GM12801 (cell line): ENCODE data around the gene LCE2B.
"Not testable (repeated sequence)": the region's sequence is repeated elsewhere in the genome, so short reads cannot be mapped to it uniquely, and the experiment has no call there.

Experiments used
- TF ChIP-seq, protein P1 (sequence below): IDR thresholded peaks from one replicate; pipeline ENCODE4 v1.5.1; 2011; ENCODE audit warnings: control low read depth; ENCODE audit not compliant: insufficient read length; ENCODE audit errors: extremely low read depth

LCE2B gene, protein sequence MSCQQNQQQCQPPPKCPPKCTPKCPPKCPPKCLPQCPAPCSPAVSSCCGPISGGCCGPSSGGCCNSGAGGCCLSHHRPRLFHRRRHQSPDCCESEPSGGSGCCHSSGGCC

DNA sequence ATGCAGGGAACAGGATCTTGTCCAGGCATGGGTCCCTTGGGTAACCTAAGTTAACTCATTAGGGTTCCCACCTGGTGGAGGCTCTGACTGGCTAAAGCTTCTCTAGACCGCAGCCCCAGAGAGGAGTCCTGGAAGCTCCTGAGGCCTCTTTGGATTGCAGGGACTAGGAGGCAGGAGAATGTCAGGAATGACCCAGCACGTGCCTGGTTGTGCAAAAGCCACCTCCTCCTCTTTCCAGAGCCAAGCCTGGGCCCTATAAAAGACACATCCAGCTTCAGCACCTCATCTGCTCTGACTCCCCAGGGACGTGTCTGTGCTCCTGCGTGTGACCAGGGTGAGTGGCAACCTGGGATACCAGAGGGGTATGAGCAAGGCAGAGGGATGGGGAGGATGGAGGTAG lies at the start of gene LCE2B:
Gene LCE2B (plus strand): TSS at position 301 of the 400 bp plus-strand sequence. CDS start 721 bp downstream, outside the sequence.
- TF ChIP-seq, protein P1, sequence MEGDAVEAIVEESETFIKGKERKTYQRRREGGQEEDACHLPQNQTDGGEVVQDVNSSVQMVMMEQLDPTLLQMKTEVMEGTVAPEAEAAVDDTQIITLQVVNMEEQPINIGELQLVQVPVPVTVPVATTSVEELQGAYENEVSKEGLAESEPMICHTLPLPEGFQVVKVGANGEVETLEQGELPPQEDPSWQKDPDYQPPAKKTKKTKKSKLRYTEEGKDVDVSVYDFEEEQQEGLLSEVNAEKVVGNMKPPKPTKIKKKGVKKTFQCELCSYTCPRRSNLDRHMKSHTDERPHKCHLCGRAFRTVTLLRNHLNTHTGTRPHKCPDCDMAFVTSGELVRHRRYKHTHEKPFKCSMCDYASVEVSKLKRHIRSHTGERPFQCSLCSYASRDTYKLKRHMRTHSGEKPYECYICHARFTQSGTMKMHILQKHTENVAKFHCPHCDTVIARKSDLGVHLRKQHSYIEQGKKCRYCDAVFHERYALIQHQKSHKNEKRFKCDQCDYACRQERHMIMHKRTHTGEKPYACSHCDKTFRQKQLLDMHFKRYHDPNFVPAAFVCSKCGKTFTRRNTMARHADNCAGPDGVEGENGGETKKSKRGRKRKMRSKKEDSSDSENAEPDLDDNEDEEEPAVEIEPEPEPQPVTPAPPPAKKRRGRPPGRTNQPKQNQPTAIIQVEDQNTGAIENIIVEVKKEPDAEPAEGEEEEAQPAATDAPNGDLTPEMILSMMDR: not testable (repeated sequence)

DNA sequence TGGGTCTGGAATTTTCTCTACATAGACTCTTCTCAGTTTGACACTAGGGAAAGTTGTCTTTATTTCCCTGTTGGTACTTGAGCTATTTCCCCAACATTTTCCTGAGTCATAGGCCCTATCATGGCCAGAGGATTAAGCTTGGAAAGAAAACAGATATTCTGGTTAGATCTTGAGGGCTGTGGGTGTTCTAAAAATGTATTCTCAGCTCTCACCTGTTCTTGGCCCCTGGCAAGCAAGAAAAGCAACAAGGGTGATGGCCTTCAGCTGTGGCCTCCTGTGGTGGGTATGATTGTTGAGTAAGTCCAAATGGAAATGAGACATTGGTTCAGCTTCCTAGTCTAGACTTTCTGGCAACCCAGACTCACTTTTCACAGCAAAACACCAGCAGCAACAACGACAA lies 45.6 kb upstream of the LCE2B start:
- TF ChIP-seq, protein P1: no peak

DNA sequence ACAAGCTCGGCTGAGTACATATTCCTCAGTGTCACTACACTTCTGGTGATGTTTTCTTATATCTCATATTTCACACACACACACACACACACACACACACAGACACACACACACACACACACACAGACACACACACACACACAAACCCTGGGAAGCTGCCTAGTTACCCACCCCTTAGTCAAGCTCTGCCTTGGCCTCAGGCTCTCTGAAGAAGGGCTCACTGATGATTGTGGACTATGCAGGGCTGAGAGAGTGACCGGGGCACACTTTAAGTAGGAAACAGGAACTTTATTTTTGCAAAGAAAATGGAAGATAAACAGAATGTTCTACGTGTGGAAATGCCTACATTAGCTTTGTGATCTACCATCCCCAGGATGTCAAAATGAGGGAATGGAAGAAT lies 42.0 kb upstream of the LCE2B start:
- TF ChIP-seq, protein P1: no peak

DNA sequence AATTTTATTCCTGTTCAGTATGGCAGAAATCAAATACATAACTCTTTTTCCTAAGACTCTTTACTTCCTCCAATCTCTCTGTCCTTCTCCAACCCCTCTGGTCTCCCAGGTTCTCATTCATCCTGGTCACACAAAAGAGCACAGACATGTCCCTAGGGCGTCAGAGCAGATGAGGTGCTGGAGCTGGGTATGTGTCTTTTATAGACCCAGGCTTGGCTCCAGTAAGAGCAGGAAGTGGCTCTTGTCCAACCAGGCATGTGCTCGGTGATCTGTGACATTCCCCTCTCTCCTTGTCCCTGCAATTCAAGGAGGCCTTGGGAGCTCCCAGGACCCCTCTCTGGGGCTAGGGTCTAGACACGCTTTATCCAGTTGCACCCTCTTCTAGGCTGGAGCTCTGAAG lies 40.8 kb upstream of the LCE2B start:
- TF ChIP-seq, protein P1: no peak

DNA sequence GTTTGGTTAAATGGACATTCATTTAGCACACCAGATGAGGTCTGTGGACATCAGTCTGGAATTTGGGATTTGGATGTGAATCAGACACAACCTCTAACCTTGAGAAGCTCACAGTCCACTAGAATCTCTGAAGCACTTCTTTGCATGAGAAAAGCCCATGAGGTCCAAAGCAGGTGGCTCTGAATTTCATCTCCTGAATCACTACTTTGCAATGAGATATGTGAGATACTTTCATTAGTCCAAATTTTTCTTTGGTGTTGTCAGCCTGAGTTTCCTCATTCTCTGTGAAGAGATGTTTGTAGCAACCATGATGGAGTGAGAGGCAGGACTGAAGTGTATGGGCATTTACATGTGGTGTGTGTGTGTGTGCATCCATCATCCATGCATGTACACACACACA lies 39.3 kb upstream of the LCE2B start:
- TF ChIP-seq, protein P1: no peak

DNA sequence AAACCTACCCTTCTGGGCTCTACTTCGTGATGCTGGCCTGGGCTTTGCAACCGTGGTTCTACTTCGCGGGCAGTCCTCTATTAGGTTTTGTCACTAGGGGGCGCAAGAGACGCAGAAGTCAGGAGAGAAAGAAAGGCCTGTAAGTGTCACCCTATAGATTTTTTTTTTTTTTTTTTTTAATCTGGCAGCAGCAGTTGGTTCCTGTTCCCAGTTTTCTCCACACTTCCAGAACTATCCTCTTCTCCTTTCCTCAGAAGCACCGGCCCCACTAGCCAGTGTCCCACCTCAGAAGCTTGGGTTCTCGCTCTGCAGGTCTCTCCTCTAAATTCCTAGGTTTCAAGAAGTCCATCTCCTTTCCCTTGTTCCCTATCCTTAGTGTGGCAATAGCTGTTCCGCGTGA lies 31.8 kb upstream of the LCE2B start:
- TF ChIP-seq, protein P1: no peak

DNA sequence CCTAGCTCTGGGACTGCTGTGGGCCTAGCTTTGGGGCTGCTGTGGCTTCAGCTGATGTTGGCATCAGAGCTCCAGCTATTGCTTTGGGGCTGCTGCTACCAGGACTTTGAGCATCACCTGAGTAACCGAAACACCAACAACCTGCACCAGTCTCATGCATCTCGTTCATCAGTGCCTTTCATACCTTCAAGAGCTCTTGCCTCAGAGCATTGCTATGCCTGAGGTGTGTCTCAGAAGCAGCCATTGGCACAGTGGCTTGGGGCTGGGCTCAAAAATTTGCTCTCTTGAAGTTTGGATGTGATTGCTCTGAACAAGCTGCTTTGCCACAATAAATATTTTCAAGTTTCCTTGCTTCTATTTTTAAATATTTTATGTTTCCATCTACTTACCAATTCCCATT lies 29.5 kb upstream of the LCE2B start:
- TF ChIP-seq, protein P1: no peak
